Psoas muscle (tissue), 8 donors: ENCODE measurements around the gene CIZ1. TPM values are rescaled to one million over a fixed set of nuclear protein-coding genes. Genes with fewer than 3 reads are reported as not detected.

Source experiments
- ATAC-seq, 4 donors: fragments of 200-7000 bp; cut with Tn5 transposase; one replicate each; pipeline ENCODE4 v1.9.1; 2020; ENCODE audit warnings: moderate library complexity in 3 of 4, mild to moderate bottlenecking in 2 of 4
- DNase-seq, 2 donors: peaks; one replicate each; pipeline ENCODE4 v3.0.0-alpha.2; 2020
- H3K27ac ChIP-seq: fragments of 200-600 bp; one replicate; pipeline ENCODE4 v1.8.0; 2022
- H3K27me3 ChIP-seq, 3 donors: fragments of 200-600 bp in 1 of 3; one replicate each; pipeline versions ENCODE4 v1.6.1 to v1.8.0; 2013 to 2022; ENCODE audit warnings: low read length in 2 of 3, mild to moderate bottlenecking in 2 of 3, moderate library complexity in 1 of 3; ENCODE audit not compliant: insufficient read depth in 3 of 3
- H3K36me3 ChIP-seq, 2 donors: fragments of 200-600 bp in 1 of 2; one replicate each; pipeline versions ENCODE4 v1.6.1 to v1.8.0; 2013 to 2022; ENCODE audit warnings: low read depth in 1 of 2, mild to moderate bottlenecking in 1 of 2, moderate library complexity in 1 of 2; ENCODE audit not compliant: insufficient read depth in 1 of 2
- H3K4me1 ChIP-seq: fragments of 200-600 bp; one replicate; pipeline ENCODE4 v1.8.0; 2022
- H3K4me3 ChIP-seq: fragments of 200-600 bp; one replicate; pipeline ENCODE4 v1.8.0; 2022; ENCODE audit warnings: mild to moderate bottlenecking
- H3K9me3 ChIP-seq: fragments of 200-600 bp; one replicate; pipeline ENCODE4 v1.8.0; 2022
- CTCF ChIP-seq: fragments of 200-600 bp; IDR thresholded peaks from one replicate; pipeline ENCODE4 v1.8.0; 2022; ENCODE audit warnings: antibody characterized with exemption
- WGBS, 3 donors: extraction: QIAGEN DNeasy Blood & Tissue Kit; methylation state at CpG; one replicate each; pipeline versions ENCODE4 v1.1.6 to v1.1.7; 2013; 5-methylcytosine and 5-hydroxymethylcytosine counted together
- intact Hi-C, 2 donors: fragments of 100-400 bp; cut with DNase I; formaldehyde crosslinking; loops; one replicate each; pipeline versions ENCODE4 v1.11.0 to v1.14.2; 2022
- polyA plus RNA-seq, 3 donors: library from polyadenylated mRNA; stranded (reverse); fragments of 200-250 nt; gene quantifications; one replicate each; pipeline ENCODE4 v1.2.3, GENCODE V29; 2013
- total RNA-seq, 4 donors: library from RNA; stranded (reverse); fragmentation: NEBNext Ultra II Directional in 2 of 4; extraction: Animal tissue kit (Norgen Biotek cat#: 25700) in 2 of 4; gene quantifications; one replicate each; pipeline versions ENCODE4 v1.2.1 to v1.2.4, GENCODE V29; 2021 to 2023
- donor health status: healthy with polysubstance abuse.
- donor health status: DM: no; HTN: no; CAD: no; lungs with moderate emphysema.
- donor health status: Bipolar disorder and iron deficiency.
- donor health status: healthy.
- donor health status: DM: yes; HTN: yes; CAD: no.
- donor health status: DM: no; HTN: no; CAD: no.
- donor health status: DM: no; HTN: no; CAD: no.
- donor health status: DM: yes; HTN: yes; CAD: no.

Gene CIZ1
- total and polyA plus RNA-seq, 7 donors, result 36.2 to 119 (median 86.0) TPM

GRCh38 chr9:128169492-128169891 is 21.9 kb downstream of the CIZ1 start:
- TF ChIP-seq CTCF, result no peak
- WGBS, 3 donors, result 86 to 88% (median 86%) methylated on average over 8 of the region's 8 CpGs
- Histone ChIP-seq H3K4me1 (no peaks in the 10 kb centered on the region), H3K27ac (no peak overlapping the region), H3K27me3 (no peaks in the 10 kb centered on the region), H3K9me3 (no peaks in the 10 kb centered on the region), H3K4me3 (no peak overlapping the region), H3K36me3 (peaks cover 4 to 95% of the 10 kb centered on the region in 2 donors)
- ATAC-seq, result no peak
- intact Hi-C loops, result no loop called here
- no peak for DNase-seq

- intact Hi-C loops, result no loop called here
- TF ChIP-seq CTCF, result no peak
- Histone ChIP-seq H3K9me3 (no peaks in the 10 kb centered on the region), H3K36me3 (peaks cover 4 to 95% of the 10 kb centered on the region in 2 donors), H3K27me3 (no peaks in the 10 kb centered on the region), H3K4me3 (no peak overlapping the region), H3K4me1 (no peaks in the 10 kb centered on the region), H3K27ac (no peak overlapping the region)
- WGBS, 3 donors, result 87 to 91% (median 91%) methylated on average over 8 of the region's 8 CpGs
- DNase-seq, result no peak
- ATAC-seq, result no peak
Observed at GRCh38 chr9:128168731-128169308, 22.6 kb downstream of the CIZ1 start.

- H3K27me3 ChIP-seq, result no peaks in the 10 kb centered on the region
- H3K27ac ChIP-seq, result no peak overlapping the region
- H3K9me3 ChIP-seq, result no peaks in the 10 kb centered on the region
- 95 to 97% (median 96%) methylated on average over 4 of the region's 4 CpGs for WGBS, 3 donors
- no peak for DNase-seq
- ATAC-seq, result no peak
- H3K4me1 ChIP-seq, result peaks cover under 1% of the 10 kb centered on the region
- peaks cover 9 to 100% of the 10 kb centered on the region in 2 donors for H3K36me3 ChIP-seq
- intact Hi-C loops, result no loop called here
- no peak overlapping the region for H3K4me3 ChIP-seq
- TF ChIP-seq CTCF, result no peak
Observed at GRCh38 chr9:128167209-128167608, 24.2 kb downstream of the CIZ1 start.

GRCh38 chr9:128166169-128166568 is 25.2 kb downstream of the CIZ1 start:
- Histone ChIP-seq H3K36me3 (peaks cover 9 to 90% of the 10 kb centered on the region in 2 donors), H3K27ac (no peak overlapping the region), H3K9me3 (no peaks in the 10 kb centered on the region), H3K4me1 (peaks cover 6% of the 10 kb centered on the region), H3K27me3 (no peaks in the 10 kb centered on the region), H3K4me3 (no peak overlapping the region)
- ATAC-seq (no peak), DNase-seq (no peak)
- intact Hi-C loops, result no loop called here
- TF ChIP-seq CTCF, result no peak
- 95 to 96% (median 95%) methylated on average over 18 of the region's 18 CpGs for WGBS, 3 donors

GRCh38 chr9:128164307-128164885 is 27.0 kb downstream of the CIZ1 start:
- H3K27me3 ChIP-seq, result no peaks in the 10 kb centered on the region
- WGBS, 3 donors, result 60 to 74% (median 65%) methylated on average over 14 of the region's 14 CpGs

More at GRCh38 chr9:128164307-128164885, 27.0 kb downstream of the CIZ1 start:
- H3K4me1 ChIP-seq, result peaks cover 14% of the 10 kb centered on the region
- no peaks in the 10 kb centered on the region for H3K9me3 ChIP-seq
- TF ChIP-seq CTCF, result no peak
- ATAC-seq, result no peak
- peaks cover 9 to 72% of the 10 kb centered on the region in 2 donors for H3K36me3 ChIP-seq
- no peak for DNase-seq
- no peak overlapping the region for H3K4me3 ChIP-seq
- intact Hi-C loops, result no loop called here
- no peak overlapping the region for H3K27ac ChIP-seq
